Stimulated activated CD4-positive, alpha-beta T cell treated with anti-CD3 and anti-CD28 coated beads, Interleukin-12 subunit alpha, Interleukin-12 subunit beta, amount 100 ng/mL, for 4 hours (primary cell): ENCODE data around the gene RC3H2.

Source experiments
- DNase-seq: peaks from one replicate; pipeline ENCODE4 v3.0.0-alpha.2; 2020

RC3H2 gene

DNA sequence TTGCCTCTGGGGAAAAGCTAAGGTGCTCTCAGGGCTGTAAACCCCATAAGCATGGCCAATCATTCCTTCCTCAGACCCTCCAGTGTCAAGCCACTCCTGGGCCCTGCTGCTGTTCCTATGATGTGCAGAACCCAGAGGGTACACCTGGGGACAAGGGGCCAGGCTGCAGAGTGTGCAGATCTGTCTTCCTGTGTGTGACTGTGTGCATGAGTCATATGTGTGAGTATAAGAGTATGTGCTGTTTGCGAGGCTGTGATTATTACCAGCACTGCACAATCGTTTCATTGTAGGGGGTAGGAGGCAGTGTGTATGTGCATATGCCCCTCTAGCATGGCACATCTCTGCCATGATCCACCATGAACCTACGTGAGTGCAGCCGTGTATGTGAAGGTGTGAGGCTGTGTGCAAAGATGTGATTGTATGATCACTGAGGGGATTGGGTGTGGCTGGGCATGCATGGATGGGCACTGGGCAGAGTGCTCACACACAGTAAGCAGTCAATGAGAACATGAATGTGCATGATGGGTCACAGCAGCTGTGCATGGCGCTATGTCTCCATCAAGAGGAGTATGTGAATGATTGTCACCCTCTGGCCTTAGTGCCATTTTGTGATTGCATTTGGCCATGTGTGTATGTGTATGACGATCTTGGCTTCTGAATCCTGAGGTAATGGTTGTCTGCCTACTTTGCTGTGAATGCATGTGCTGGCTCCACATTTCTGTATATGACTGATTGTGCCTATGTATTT is 107.7 kb downstream of the RC3H2 start:
- no peak for DNase-seq
